HUES48 (cell line): ENCODE data around the gene ELF5.

ENCODE experiments used
- H3K27ac ChIP-seq: one replicate; pipeline ENCODE4 v1.7.0; 2013; ENCODE audit warnings: low read depth, low read length, inconsistent platforms
- H3K27me3 ChIP-seq: 2 replicates; pipeline ENCODE4 v1.6.1; 2013; ENCODE audit warnings: mild to moderate bottlenecking, low read length; ENCODE audit not compliant: control insufficient read depth, insufficient read depth
- H3K36me3 ChIP-seq: 2 replicates; pipeline ENCODE4 v1.6.1; 2013; ENCODE audit warnings: low read length; ENCODE audit not compliant: control insufficient read depth, insufficient read depth
- H3K4me1 ChIP-seq: 2 replicates; pipeline ENCODE4 v1.6.1; 2013; ENCODE audit warnings: mild to moderate bottlenecking, low read length; ENCODE audit not compliant: control insufficient read depth, insufficient read depth
- H3K4me3 ChIP-seq: 2 replicates; pipeline ENCODE4 v1.5.1; 2013; ENCODE audit warnings: mild to moderate bottlenecking, low read depth, low read length
- H3K9ac ChIP-seq: 2 replicates; pipeline ENCODE4 v1.6.1; 2013; ENCODE audit warnings: mild to moderate bottlenecking, low read depth, low read length, moderate library complexity
- H3K9me3 ChIP-seq: 2 replicates; pipeline ENCODE4 v1.6.1; 2013; ENCODE audit warnings: low read length; ENCODE audit not compliant: control insufficient read depth, insufficient read depth

Gene ELF5

GRCh38 chr11:34513682-34514449 is at the start of gene ELF5:
Gene ELF5, minus strand, starts transcription at chr11:34513794. Its CDS starts 8,045 bp downstream, at chr11:34505749.
- H3K4me3 ChIP-seq: no peak within 1 kb of the TSS
- H3K27ac ChIP-seq: no peak within 1 kb of the TSS
- no peaks in the 10 kb centered on the region for H3K9me3 ChIP-seq
- no peaks in the 10 kb centered on the region for H3K36me3 ChIP-seq
- no peak within 1 kb of the TSS for H3K9ac ChIP-seq
- H3K4me1 ChIP-seq: peaks cover 14% of the 10 kb centered on the region; the same call in 1 of the 2 replicates
- no peaks in the 10 kb centered on the region for H3K27me3 ChIP-seq

DNA sequence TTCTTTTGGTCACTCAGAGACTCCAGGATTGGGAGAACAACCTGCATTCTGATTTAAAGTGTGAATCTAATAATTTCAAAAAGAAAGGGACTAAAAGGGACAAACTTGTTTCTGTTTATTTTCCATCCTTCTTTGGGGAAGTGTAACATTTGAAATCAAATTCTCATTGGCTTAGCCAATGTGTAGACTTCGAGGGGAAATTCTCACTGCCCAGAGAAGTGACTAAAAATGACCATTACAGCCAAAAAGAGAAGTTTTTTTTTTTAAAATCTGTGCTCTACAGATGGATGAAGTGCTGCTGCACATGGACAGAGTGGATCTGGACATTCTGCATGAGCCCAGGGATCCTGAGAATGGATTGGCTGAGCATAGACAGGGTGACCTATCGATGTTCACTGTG is 49.4 kb upstream of the ELF5 start:
- Histone ChIP-seq H3K36me3 (no peaks in the 10 kb centered on the region), H3K9me3 (no peaks in the 10 kb centered on the region), H3K4me1 (peaks cover 9% of the 10 kb centered on the region), H3K9ac (no peak overlapping the region), H3K27ac (no peak overlapping the region), H3K27me3 (no peaks in the 10 kb centered on the region), H3K4me3 (no peak overlapping the region)

- Histone ChIP-seq H3K27me3 (no peaks in the 10 kb centered on the region), H3K9ac (no peak overlapping the region), H3K36me3 (no peaks in the 10 kb centered on the region), H3K4me3 (no peak overlapping the region), H3K27ac (no peak overlapping the region), H3K9me3 (no peaks in the 10 kb centered on the region), H3K4me1 (peaks cover 9% of the 10 kb centered on the region)
Observed at GRCh38 chr11:34560511-34560910, 46.9 kb upstream of the ELF5 start.

DNA sequence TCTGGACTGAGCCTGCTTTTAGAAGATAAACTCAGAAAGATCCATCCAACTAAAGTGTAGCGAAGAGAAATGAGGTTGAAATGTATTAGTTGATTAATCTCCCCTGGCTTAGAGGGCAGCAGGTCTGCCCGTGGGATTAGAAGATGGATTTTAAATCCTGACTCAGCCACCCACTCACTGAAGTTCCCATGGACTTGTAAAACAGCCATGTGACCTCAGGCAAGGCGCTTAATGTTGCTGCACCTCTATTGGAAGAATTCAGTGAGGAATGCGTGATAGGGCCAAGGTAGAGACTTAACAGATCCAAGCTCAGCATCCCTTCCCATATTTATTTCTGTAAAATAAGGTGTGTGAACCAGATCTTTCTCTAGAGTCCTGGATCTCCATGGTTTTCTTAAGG is 45.1 kb upstream of the ELF5 start:
- Histone ChIP-seq H3K27ac (no peak overlapping the region), H3K36me3 (no peaks in the 10 kb centered on the region), H3K27me3 (no peaks in the 10 kb centered on the region), H3K4me3 (no peak overlapping the region), H3K4me1 (no peaks in the 10 kb centered on the region), H3K9me3 (no peaks in the 10 kb centered on the region), H3K9ac (no peak overlapping the region)

GRCh38 chr11:34558211-34558610 is 44.6 kb upstream of the ELF5 start:
- no peak overlapping the region for H3K4me3 ChIP-seq
- H3K4me1 ChIP-seq: no peaks in the 10 kb centered on the region
- H3K27me3 ChIP-seq: no peaks in the 10 kb centered on the region
- no peaks in the 10 kb centered on the region for H3K36me3 ChIP-seq
- H3K27ac ChIP-seq: no peak overlapping the region
- no peaks in the 10 kb centered on the region for H3K9me3 ChIP-seq
- H3K9ac ChIP-seq: no peak overlapping the region

GRCh38 chr11:34552270-34552669 is 38.7 kb upstream of the ELF5 start:
- Histone ChIP-seq H3K4me3 (no peak overlapping the region), H3K27ac (no peak overlapping the region), H3K9me3 (no peaks in the 10 kb centered on the region), H3K4me1 (no peaks in the 10 kb centered on the region), H3K27me3 (no peaks in the 10 kb centered on the region), H3K9ac (no peak overlapping the region), H3K36me3 (no peaks in the 10 kb centered on the region)

GRCh38 chr11:34549271-34549670 is 35.7 kb upstream of the ELF5 start:
- Histone ChIP-seq H3K27me3 (no peaks in the 10 kb centered on the region), H3K27ac (no peak overlapping the region), H3K4me3 (no peak overlapping the region), H3K4me1 (no peaks in the 10 kb centered on the region), H3K36me3 (no peaks in the 10 kb centered on the region), H3K9me3 (no peaks in the 10 kb centered on the region), H3K9ac (no peak overlapping the region)

DNA sequence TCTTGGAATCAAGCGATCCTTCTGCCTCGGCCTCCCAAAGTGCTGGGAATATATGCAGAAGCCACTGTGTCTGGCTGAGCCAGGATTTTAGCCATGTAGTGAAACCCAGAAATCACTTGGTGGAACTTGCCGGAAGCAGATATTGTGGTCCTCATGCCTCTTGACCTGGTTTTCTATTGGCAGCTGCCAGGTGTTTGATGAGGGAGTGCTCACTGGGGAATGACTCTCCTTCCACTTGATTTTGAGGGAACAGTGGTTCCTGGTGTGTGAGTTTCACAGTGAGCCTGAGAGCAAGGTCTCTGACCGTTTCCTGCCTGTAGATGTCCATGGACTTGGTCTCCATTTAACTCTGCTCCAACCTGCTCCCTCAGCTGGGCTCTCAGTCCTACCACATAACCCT is 34.7 kb upstream of the ELF5 start:
- no peak overlapping the region for H3K27ac ChIP-seq
- H3K9ac ChIP-seq: no peak overlapping the region
- H3K4me3 ChIP-seq: no peak overlapping the region
- H3K36me3 ChIP-seq: no peaks in the 10 kb centered on the region
- H3K27me3 ChIP-seq: no peaks in the 10 kb centered on the region
- no peaks in the 10 kb centered on the region for H3K9me3 ChIP-seq
- H3K4me1 ChIP-seq: no peaks in the 10 kb centered on the region

GRCh38 chr11:34546511-34547209 is 33.1 kb upstream of the ELF5 start:
- no peaks in the 10 kb centered on the region for H3K4me1 ChIP-seq
- no peaks in the 10 kb centered on the region for H3K27me3 ChIP-seq
- H3K27ac ChIP-seq: no peak overlapping the region
- no peaks in the 10 kb centered on the region for H3K9me3 ChIP-seq
- H3K9ac ChIP-seq: no peak overlapping the region
- no peaks in the 10 kb centered on the region for H3K36me3 ChIP-seq
- H3K4me3 ChIP-seq: no peak overlapping the region

- Histone ChIP-seq H3K9ac (no peak overlapping the region), H3K4me1 (no peaks in the 10 kb centered on the region), H3K27me3 (no peaks in the 10 kb centered on the region), H3K27ac (no peak overlapping the region), H3K36me3 (no peaks in the 10 kb centered on the region), H3K4me3 (no peak overlapping the region), H3K9me3 (no peaks in the 10 kb centered on the region)
Observed at GRCh38 chr11:34542089-34542488, 28.5 kb upstream of the ELF5 start.

- Histone ChIP-seq H3K9ac (no peak overlapping the region), H3K27ac (no peak overlapping the region), H3K36me3 (no peaks in the 10 kb centered on the region), H3K4me1 (no peaks in the 10 kb centered on the region), H3K9me3 (no peaks in the 10 kb centered on the region), H3K4me3 (no peak overlapping the region), H3K27me3 (no peaks in the 10 kb centered on the region)
Observed at GRCh38 chr11:34540870-34541269, 27.3 kb upstream of the ELF5 start.
